ENCODE measurements around the gene ZDHHC18.

Gene ZDHHC18

DNA sequence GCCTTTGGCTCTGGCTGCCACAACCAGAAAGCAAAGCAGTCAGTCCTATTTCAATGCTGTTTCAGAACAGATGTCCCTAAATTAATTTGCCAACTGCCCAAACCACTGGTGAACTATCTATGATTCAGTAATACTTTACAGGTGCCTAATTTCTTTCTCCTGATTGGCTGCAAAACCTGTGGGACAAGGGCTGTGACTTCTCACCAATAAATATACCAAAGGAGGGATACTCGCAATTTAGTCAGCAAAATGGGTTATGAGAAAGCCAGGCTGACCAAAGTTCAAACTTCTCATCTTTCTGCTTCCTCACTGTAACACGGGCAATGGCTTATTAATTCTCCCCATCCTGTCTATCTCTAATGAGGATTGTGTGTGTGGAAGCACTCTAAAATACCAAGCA, 50.8 kb downstream of the ZDHHC18 start:
- TF ChIP-seq POLR2AphosphoS5 (IDR thresholded peaks at IDR 0.05; ENCODE audit: low read depth, low read length), result no peak
- TF ChIP-seq, protein P1, sequence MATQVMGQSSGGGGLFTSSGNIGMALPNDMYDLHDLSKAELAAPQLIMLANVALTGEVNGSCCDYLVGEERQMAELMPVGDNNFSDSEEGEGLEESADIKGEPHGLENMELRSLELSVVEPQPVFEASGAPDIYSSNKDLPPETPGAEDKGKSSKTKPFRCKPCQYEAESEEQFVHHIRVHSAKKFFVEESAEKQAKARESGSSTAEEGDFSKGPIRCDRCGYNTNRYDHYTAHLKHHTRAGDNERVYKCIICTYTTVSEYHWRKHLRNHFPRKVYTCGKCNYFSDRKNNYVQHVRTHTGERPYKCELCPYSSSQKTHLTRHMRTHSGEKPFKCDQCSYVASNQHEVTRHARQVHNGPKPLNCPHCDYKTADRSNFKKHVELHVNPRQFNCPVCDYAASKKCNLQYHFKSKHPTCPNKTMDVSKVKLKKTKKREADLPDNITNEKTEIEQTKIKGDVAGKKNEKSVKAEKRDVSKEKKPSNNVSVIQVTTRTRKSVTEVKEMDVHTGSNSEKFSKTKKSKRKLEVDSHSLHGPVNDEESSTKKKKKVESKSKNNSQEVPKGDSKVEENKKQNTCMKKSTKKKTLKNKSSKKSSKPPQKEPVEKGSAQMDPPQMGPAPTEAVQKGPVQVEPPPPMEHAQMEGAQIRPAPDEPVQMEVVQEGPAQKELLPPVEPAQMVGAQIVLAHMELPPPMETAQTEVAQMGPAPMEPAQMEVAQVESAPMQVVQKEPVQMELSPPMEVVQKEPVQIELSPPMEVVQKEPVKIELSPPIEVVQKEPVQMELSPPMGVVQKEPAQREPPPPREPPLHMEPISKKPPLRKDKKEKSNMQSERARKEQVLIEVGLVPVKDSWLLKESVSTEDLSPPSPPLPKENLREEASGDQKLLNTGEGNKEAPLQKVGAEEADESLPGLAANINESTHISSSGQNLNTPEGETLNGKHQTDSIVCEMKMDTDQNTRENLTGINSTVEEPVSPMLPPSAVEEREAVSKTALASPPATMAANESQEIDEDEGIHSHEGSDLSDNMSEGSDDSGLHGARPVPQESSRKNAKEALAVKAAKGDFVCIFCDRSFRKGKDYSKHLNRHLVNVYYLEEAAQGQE (IDR thresholded peaks at IDR 0.05; ENCODE audit: insufficient read depth in 1 of 2, low read depth in 2 of 2, low read length in 2 of 2), result no peak
- no peak for TF ChIP-seq TAF1 (IDR thresholded peaks at IDR 0.05; ENCODE audit: borderline replicate concordance, insufficient read depth, low read length)
- no peak for TF ChIP-seq FOXP2 (optimal IDR thresholded peaks at IDR 0.05; ENCODE audit: borderline replicate concordance, extremely low read depth, extremely low read length, insufficient read depth)
- TF ChIP-seq SIN3A (IDR thresholded peaks at IDR 0.05; ENCODE audit: borderline replicate concordance, insufficient read depth, low read length), result no peak

GRCh38 chr1:26879793-26880192, 53.3 kb downstream of the ZDHHC18 start:
- TF ChIP-seq, protein P1 (IDR thresholded peaks at IDR 0.05; ENCODE audit: insufficient read depth in 1 of 2, low read depth in 2 of 2, low read length in 2 of 2), result no peak
- TF ChIP-seq TAF1 (IDR thresholded peaks at IDR 0.05; ENCODE audit: borderline replicate concordance, insufficient read depth, low read length) (no peak), POLR2AphosphoS5 (IDR thresholded peaks at IDR 0.05; ENCODE audit: low read depth, low read length) (no peak), SIN3A (IDR thresholded peaks at IDR 0.05; ENCODE audit: borderline replicate concordance, insufficient read depth, low read length) (no peak), FOXP2 (optimal IDR thresholded peaks at IDR 0.05; ENCODE audit: borderline replicate concordance, extremely low read depth, extremely low read length, insufficient read depth) (no peak)

- TF ChIP-seq FOXP2 (optimal IDR thresholded peaks at IDR 0.05; ENCODE audit: borderline replicate concordance, extremely low read depth, extremely low read length, insufficient read depth), result no peak
- no peak for TF ChIP-seq POLR2AphosphoS5 (IDR thresholded peaks at IDR 0.05; ENCODE audit: low read depth, low read length)
- no peak for TF ChIP-seq TAF1 (IDR thresholded peaks at IDR 0.05; ENCODE audit: borderline replicate concordance, insufficient read depth, low read length)
- TF ChIP-seq, protein P1 (IDR thresholded peaks at IDR 0.05; ENCODE audit: insufficient read depth in 1 of 2, low read depth in 2 of 2, low read length in 2 of 2), result no peak
- no peak for TF ChIP-seq SIN3A (IDR thresholded peaks at IDR 0.05; ENCODE audit: borderline replicate concordance, insufficient read depth, low read length)
These were observed 56.4 kb downstream of the ZDHHC18 start for GRCh38 chr1:26882696-26883463.

GRCh38 chr1:26887125-26887524, 60.6 kb downstream of the ZDHHC18 start:
- no peak; the same call in 1 of the 2 replicates for TF ChIP-seq POLR2AphosphoS5 (IDR thresholded peaks at IDR 0.05; ENCODE audit: low read depth, low read length)
- TF ChIP-seq FOXP2 (optimal IDR thresholded peaks at IDR 0.05; ENCODE audit: borderline replicate concordance, extremely low read depth, extremely low read length, insufficient read depth), result no peak
- no peak for TF ChIP-seq TAF1 (IDR thresholded peaks at IDR 0.05; ENCODE audit: borderline replicate concordance, insufficient read depth, low read length)
- TF ChIP-seq, protein P1 (IDR thresholded peaks at IDR 0.05; ENCODE audit: insufficient read depth in 1 of 2, low read depth in 2 of 2, low read length in 2 of 2), result no peak
- no peak for TF ChIP-seq SIN3A (IDR thresholded peaks at IDR 0.05; ENCODE audit: borderline replicate concordance, insufficient read depth, low read length)
